ENCODE data around the gene GSG1L2.
A peak's percentile ranks its signal among the peaks of the same experiment; 100 is the strongest.

DNA sequence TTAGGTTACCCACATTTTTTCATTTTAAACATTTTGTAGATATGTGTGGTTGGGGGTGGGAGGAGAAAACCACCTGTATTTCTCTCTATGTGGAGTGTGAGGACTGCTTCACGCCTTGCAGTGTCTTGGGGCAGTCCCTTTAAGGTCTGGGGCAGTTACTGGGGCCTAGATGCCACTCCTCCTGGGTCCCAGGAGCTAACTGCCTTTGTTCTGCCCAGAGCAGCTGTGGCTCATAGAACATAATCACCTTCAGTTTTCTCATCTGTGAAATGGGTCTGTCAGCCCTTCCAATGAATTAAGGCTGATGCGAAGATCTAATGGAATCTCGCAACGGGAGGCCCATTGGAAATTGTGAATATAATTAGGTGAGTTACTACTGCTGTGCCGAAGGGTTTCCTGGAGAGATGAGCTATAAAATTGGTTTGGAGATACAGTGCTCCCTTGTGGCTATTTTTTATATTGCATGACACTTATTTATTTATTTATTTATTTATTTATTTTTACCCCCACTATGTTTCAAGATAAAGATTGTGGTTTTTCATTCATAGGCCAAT lies 53.4 kb downstream of the GSG1L2 start:
- TF ChIP-seq, protein P1, sequence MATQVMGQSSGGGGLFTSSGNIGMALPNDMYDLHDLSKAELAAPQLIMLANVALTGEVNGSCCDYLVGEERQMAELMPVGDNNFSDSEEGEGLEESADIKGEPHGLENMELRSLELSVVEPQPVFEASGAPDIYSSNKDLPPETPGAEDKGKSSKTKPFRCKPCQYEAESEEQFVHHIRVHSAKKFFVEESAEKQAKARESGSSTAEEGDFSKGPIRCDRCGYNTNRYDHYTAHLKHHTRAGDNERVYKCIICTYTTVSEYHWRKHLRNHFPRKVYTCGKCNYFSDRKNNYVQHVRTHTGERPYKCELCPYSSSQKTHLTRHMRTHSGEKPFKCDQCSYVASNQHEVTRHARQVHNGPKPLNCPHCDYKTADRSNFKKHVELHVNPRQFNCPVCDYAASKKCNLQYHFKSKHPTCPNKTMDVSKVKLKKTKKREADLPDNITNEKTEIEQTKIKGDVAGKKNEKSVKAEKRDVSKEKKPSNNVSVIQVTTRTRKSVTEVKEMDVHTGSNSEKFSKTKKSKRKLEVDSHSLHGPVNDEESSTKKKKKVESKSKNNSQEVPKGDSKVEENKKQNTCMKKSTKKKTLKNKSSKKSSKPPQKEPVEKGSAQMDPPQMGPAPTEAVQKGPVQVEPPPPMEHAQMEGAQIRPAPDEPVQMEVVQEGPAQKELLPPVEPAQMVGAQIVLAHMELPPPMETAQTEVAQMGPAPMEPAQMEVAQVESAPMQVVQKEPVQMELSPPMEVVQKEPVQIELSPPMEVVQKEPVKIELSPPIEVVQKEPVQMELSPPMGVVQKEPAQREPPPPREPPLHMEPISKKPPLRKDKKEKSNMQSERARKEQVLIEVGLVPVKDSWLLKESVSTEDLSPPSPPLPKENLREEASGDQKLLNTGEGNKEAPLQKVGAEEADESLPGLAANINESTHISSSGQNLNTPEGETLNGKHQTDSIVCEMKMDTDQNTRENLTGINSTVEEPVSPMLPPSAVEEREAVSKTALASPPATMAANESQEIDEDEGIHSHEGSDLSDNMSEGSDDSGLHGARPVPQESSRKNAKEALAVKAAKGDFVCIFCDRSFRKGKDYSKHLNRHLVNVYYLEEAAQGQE (IDR thresholded peaks at IDR 0.05; ENCODE audit: unreplicated experiment), result no peak
- TF ChIP-seq EZH2 (IDR thresholded peaks at IDR 0.05; ENCODE audit: low read depth, unreplicated experiment) (no peak), CTCF (conservative IDR thresholded peaks at IDR 0.05; ENCODE audit: low read depth in 2 of 2) (peak; percentile 36 to 57), EZH2phosphoT487 (IDR thresholded peaks at IDR 0.05; ENCODE audit: unreplicated experiment) (no peak), ZNF114 (CRISPR knock-in tag; IDR thresholded peaks at IDR 0.05) (no peak), CREB1 (CRISPR knock-in tag; IDR thresholded peaks at IDR 0.05; ENCODE audit: low read depth) (no peak), STAT1 (IDR thresholded peaks at IDR 0.05; ENCODE audit: unreplicated experiment) (no peak), POLR2AphosphoS5 (IDR thresholded peaks at IDR 0.05; ENCODE audit: low read depth) (no peak), ZNF331 (CRISPR knock-in tag; IDR thresholded peaks at IDR 0.05; ENCODE audit: low read depth) (no peak)

Measured in GM23338 (cell line).